Fibroblast of pulmonary artery (primary cell): ENCODE data around the gene LRRC53.

Experiments
- DNase-seq: peaks from one replicate; pipeline ENCODE4 v3.0.0-alpha.2; 2010; ENCODE audit warnings: low read depth
- H3K4me3 ChIP-seq: replicated peaks from 2 replicates; pipeline ENCODE4 v1.5.1; 2011; ENCODE audit warnings: low read depth, mild to moderate bottlenecking, control low read depth, low read length, moderate library complexity
- CTCF ChIP-seq: IDR thresholded peaks from 2 replicates; pipeline ENCODE4 v1.5.1; 2011; ENCODE audit warnings: mild to moderate bottlenecking, control low read depth, low read length, inconsistent platforms; ENCODE audit errors: missing control alignments

The LRRC53 gene

GRCh38 chr1:74420467-74420866 is 91.9 kb downstream of the LRRC53 start:
- no peak for DNase-seq
- no peak for TF ChIP-seq CTCF
- H3K4me3 ChIP-seq = no peak overlapping the region
